Mucosa of descending colon (tissue), 3 donors: ENCODE measurements around the gene DCC. TPM values are rescaled to one million over a fixed set of nuclear protein-coding genes. Genes with fewer than 3 reads are reported as not detected.

Experiments used
- ATAC-seq: fragments of 200-7000 bp; cut with Tn5 transposase; one replicate; pipeline ENCODE4 v1.9.1; 2020; ENCODE audit warnings: mild to moderate bottlenecking, moderate library complexity
- DNase-seq, 3 donors: peaks; one replicate each; pipeline ENCODE4 v3.0.0-alpha.2; 2020
- H3K36me3 ChIP-seq: fragments of 200-600 bp; one replicate; pipeline ENCODE4 v1.8.0; 2021; ENCODE audit warnings: low read depth, mild to moderate bottlenecking
- H3K4me1 ChIP-seq: fragments of 200-600 bp; one replicate; pipeline ENCODE4 v1.8.0; 2021; ENCODE audit warnings: low read depth, mild to moderate bottlenecking
- H3K4me3 ChIP-seq: fragments of 200-600 bp; one replicate; pipeline ENCODE4 v1.8.0; 2021; ENCODE audit warnings: mild to moderate bottlenecking
- H3K9me3 ChIP-seq: fragments of 200-600 bp; one replicate; pipeline ENCODE4 v1.8.0; 2021; ENCODE audit warnings: mild to moderate bottlenecking
- intact Hi-C, 2 donors: fragments of 100-400 bp; cut with DNase I in 1 of 2; cut with micrococcal nuclease in 1 of 2; formaldehyde crosslinking; loops; one replicate each; pipeline versions ENCODE4 v1.11.0 to v1.11.1; 2022; cut with DNase I, micrococcal nuclease
- total RNA-seq, 3 donors: library from RNA; stranded (reverse); fragmentation: NEBNext Ultra II Directional in 2 of 3; extraction: Animal tissue kit (Norgen Biotek cat#: 25700) in 2 of 3; gene quantifications; one replicate each; pipeline versions ENCODE4 v1.2.1 to v1.2.4, GENCODE V29; 2021 to 2023
- TF ChIP-seq, protein P1 (sequence below): fragments of 200-600 bp; IDR thresholded peaks from one replicate; pipeline ENCODE4 v1.8.0; 2022; ENCODE audit warnings: antibody characterized with exemption, mild to moderate bottlenecking
- donor health status: DM: no; HTN: no; CAD: no; lungs with moderate emphysema.
- donor health status: DM: no; HTN: no; CAD: no.
- donor health status: DM: no; HTN: yes; CAD: no.

The DCC gene
- total RNA-seq, 3 donors from 2014 or later = 0.26 to 1.3 (median 0.34) TPM

DNA sequence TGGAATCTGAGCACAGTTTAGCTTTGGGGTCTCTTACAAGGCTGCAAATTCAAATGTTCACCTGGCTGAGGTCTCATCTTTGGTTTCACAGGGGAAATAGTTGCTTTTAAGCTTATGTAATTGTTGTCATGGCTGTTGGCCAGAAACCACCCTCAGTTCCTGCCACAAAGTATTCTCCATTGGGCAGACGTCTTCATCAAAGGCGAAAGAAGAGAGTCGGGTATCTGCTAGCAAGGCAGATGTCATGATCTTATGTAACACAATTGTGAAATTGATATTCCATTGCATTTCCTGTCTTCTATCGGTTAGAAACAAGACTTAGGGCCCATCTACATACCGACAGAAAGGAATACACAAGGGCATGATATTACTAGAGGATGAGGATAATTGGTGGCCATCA is 1068.3 kb downstream of the DCC start:
- Histone ChIP-seq H3K4me1 (no peaks in the 10 kb centered on the region), H3K36me3 (no peaks in the 10 kb centered on the region), H3K4me3 (no peak overlapping the region), H3K9me3 (no peaks in the 10 kb centered on the region)
- DNase-seq (no peak), ATAC-seq (no peak)
- TF ChIP-seq, protein P1, sequence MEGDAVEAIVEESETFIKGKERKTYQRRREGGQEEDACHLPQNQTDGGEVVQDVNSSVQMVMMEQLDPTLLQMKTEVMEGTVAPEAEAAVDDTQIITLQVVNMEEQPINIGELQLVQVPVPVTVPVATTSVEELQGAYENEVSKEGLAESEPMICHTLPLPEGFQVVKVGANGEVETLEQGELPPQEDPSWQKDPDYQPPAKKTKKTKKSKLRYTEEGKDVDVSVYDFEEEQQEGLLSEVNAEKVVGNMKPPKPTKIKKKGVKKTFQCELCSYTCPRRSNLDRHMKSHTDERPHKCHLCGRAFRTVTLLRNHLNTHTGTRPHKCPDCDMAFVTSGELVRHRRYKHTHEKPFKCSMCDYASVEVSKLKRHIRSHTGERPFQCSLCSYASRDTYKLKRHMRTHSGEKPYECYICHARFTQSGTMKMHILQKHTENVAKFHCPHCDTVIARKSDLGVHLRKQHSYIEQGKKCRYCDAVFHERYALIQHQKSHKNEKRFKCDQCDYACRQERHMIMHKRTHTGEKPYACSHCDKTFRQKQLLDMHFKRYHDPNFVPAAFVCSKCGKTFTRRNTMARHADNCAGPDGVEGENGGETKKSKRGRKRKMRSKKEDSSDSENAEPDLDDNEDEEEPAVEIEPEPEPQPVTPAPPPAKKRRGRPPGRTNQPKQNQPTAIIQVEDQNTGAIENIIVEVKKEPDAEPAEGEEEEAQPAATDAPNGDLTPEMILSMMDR = no peak
- intact Hi-C loops = no loop called here

DNA sequence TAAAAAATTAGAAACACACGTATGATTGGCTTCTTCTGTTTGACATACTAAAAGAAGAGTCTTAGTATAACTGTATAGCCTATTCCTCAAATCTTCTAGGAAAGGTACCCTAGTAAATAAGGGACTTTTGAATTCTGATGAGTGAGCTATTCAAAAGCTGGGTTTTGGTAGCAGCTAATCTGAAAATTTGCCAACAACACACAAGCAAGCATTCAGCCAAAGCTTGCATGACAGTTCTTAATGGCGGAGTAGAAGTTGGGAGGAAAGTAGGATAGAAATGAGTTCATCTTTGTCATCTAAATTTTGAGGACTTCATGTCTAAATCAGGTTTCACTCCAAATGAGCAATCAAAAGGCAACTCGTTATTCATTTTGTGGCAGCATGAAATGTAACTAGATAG is 1071.5 kb downstream of the DCC start:
- Histone ChIP-seq H3K36me3 (no peaks in the 10 kb centered on the region), H3K4me1 (no peaks in the 10 kb centered on the region), H3K4me3 (no peak overlapping the region), H3K9me3 (no peaks in the 10 kb centered on the region)
- intact Hi-C loops = no loop called here
- DNase-seq (no peak), ATAC-seq (no peak)
- TF ChIP-seq, protein P1 = no peak

DNA sequence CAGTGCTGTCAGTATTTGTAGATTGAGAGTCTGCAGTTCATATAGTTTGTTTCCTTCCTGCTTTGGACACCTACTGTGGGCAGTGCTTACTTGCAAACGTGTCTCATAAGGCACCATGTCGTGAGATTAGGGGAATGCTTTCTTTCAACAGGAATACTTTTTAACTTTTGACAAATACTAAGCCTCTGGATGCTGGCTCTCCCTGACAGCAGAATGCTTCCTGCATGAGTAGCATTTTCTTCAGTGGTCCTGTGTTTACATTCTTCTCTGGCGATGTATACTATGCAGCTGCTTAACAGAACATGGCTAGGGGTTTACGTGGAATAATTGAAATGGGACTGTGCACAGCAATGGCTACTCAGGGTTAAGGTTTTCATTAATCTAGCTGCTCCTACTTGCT is 1077.0 kb downstream of the DCC start:
- no peak for DNase-seq
- no peaks in the 10 kb centered on the region for H3K9me3 ChIP-seq
- H3K4me1 ChIP-seq = no peaks in the 10 kb centered on the region
- no peak overlapping the region for H3K4me3 ChIP-seq
- no peak for ATAC-seq
- TF ChIP-seq, protein P1 = no peak
- H3K36me3 ChIP-seq = no peaks in the 10 kb centered on the region
- intact Hi-C loops = no loop called here

DNA sequence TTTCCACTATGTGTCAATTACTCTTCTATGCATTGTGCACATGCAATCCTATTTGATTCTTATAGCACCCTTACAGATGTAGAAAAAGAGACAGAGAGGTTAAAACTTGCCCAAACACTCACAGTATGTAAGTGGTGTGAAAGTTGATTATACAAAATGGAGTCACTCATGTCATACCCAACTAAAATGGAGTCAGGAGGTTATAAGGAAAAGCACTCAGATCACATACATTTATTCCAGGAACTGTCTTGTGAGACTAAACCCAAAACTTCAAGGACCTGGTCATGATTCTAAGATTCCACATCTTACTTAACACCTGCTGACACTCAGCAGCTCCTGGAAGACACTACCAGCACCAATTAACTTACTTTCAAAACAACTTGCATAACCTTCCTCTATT is 1081.9 kb downstream of the DCC start:
- Histone ChIP-seq H3K36me3 (no peaks in the 10 kb centered on the region), H3K4me1 (no peaks in the 10 kb centered on the region), H3K4me3 (no peak overlapping the region), H3K9me3 (no peaks in the 10 kb centered on the region)
- intact Hi-C loops = no loop called here
- ATAC-seq (no peak), DNase-seq (no peak)
- TF ChIP-seq, protein P1 = no peak

DNA sequence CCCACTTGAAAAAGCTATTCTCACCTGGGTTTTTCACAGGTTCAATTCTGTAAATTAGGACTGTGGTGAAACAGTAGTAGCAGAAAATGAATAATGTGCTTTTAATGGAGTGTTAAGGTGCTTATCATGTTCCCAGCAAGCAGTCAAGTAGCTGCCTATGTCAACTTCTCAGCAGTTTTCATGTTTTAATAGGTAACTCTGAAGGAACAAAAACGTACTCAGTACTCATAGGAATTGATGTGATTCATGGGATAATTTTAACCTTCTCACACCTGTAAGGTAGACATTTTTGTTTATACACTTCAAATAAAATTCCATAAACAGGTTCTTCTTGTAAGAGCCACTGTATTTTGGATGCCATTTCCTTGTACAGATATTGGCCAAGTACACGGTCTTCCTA is 1082.9 kb downstream of the DCC start:
- Histone ChIP-seq H3K4me1 (no peaks in the 10 kb centered on the region), H3K9me3 (no peaks in the 10 kb centered on the region), H3K4me3 (no peak overlapping the region), H3K36me3 (no peaks in the 10 kb centered on the region)
- TF ChIP-seq, protein P1 = no peak
- intact Hi-C loops = no loop called here
- DNase-seq (no peak), ATAC-seq (no peak)

DNA sequence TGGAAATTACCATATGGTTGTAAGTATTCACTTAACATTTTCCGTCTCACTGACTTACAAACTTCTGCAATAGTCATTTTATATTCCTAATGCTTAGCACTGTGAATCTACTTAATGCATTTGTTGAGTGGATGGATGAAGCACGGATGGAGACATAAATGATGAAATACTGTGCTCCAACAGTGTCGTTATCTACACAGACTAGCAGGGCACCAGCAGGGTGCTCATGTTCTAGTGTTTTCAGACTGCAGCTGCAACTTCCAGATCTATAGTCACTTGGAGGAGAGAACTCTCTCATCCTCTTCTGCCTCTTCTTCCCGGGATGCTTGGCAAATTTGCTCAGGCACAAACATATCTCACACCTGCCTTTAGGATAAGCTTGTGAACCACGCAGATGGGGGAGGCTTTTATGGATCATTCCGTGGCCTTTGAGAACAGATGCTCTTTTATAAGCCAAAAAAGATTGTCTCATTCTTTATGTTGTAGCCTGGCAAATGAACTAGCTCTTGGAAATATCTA is 1086.7 kb downstream of the DCC start:
- H3K36me3 ChIP-seq = no peaks in the 10 kb centered on the region
- intact Hi-C loops = no loop called here
- ATAC-seq = no peak
- TF ChIP-seq, protein P1 = no peak
- no peaks in the 10 kb centered on the region for H3K4me1 ChIP-seq
- no peak for DNase-seq
- H3K4me3 ChIP-seq = no peak overlapping the region
- H3K9me3 ChIP-seq = no peaks in the 10 kb centered on the region
